Measurements from ENCODE around the gene KIAA2012.

- no peak for TF ChIP-seq CTCF (IDR thresholded peaks at IDR 0.05)
- TF ChIP-seq POLR2A (IDR thresholded peaks at IDR 0.05): no peak
Observed at GRCh38 chr2:202184557-202184956, 111.5 kb downstream of the KIAA2012 start.

All from prostate gland (tissue), 2 donors.